GM10847 (cell line): ENCODE data around the gene SMYD5.

ENCODE experiments used
- POLR2A ChIP-seq: IDR thresholded peaks from 2 replicates; pipeline ENCODE4 v1.6.1; 2011; ENCODE audit not compliant: insufficient read length; ENCODE audit errors: extremely low read depth

SMYD5 gene

DNA sequence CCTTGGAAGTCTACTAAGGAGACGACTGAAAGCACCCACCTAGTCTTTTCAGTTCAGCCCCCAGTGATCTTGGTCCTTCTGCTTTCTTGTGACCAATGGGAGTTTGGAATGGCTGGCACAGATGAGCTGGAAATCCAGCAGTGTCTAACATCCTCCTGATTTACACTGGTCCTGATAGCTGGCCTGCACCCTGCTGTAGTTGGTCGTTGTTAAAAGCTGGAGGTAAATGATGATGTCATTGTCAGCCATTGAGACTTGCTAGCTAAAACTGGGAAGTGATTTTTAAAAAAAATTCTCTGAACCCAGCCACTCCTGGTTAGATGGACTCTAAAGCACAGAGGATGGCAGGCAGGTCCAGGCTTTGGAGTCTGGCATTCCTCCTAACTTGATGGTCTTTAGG, 39.4 kb downstream of the SMYD5 start:
- no peak for TF ChIP-seq POLR2A

DNA sequence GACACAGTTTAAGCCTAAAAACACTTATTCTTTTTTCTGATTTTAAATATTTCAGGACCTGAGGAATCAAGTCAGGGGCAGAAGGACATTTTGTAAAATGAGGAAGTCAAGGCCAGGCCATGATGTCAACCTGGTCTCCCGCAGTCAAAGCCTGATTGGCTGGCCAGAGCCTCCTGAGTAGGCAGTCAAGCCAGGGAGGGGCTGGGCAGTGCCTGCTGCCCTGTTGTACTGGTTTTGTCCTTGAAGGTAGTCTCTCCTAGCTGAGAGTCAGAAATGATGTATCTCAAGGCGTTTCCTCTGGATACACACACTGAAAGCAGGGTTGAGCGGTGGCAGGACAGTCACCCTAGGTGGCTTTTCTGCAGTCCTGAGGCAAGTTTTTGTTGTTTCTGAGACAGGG, 39.9 kb downstream of the SMYD5 start:
- no peak for TF ChIP-seq POLR2A

DNA sequence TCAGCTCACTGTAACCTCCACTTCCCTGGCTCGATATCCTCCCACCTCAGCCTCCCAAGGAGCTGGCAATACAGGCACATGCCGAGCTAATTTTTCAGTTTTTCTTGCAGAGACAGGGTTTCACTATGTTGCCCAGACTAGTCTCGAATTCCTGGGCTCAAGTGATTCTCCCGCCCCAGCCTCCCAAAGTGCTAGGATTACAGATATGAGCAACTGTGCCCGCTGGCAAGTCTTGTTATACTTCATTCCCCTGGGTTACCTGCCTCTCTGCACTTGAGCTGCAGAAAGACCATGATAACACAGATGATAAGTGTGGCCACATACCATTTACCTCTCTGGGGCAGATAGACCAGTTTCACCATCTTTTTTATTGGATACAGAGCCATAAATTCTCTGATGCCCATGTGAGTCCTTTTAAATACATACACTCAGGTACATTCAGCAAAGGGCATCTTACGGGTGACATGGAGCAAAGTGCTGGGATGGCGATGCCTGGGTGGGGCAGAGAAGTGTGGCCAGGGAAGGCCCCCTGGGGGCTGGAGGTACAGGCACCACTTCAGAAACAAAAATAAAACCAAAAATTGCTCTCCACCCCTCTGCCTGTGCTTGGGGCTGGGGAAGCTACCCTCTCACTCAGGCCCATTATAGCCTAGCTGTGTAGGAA, 40.4 kb downstream of the SMYD5 start:
- no peak for TF ChIP-seq POLR2A

DNA sequence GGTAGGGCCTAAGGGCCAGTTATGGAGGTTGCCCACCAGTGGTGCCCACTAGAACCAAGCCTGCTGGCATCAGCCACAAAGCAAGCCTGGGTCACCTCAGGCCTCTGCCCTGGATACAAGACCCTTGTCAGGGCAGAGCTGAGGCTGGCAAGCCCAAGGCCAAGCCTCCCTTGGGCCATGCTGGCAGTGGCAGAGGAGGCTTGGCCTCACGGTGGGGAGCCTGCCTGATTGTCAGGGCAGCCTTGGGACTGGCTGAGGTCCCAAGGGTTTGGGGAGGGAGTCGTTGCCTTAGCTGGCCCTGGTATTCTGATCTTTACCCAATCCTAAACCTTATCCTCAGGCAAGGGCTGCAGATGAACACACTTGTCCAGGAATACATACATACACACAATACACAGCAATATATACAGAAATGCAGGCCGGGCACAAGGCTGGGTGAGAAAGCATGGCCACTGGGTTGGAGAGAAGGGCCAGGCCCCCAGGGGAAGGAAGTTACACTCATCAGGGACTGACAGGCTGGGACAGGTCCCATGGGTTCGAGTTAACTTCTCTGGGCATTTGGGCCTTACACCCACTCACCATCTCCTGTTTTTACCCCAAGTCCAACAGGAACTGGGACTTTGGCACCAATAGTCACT, 41.1 kb downstream of the SMYD5 start:
- TF ChIP-seq POLR2A: no peak

DNA sequence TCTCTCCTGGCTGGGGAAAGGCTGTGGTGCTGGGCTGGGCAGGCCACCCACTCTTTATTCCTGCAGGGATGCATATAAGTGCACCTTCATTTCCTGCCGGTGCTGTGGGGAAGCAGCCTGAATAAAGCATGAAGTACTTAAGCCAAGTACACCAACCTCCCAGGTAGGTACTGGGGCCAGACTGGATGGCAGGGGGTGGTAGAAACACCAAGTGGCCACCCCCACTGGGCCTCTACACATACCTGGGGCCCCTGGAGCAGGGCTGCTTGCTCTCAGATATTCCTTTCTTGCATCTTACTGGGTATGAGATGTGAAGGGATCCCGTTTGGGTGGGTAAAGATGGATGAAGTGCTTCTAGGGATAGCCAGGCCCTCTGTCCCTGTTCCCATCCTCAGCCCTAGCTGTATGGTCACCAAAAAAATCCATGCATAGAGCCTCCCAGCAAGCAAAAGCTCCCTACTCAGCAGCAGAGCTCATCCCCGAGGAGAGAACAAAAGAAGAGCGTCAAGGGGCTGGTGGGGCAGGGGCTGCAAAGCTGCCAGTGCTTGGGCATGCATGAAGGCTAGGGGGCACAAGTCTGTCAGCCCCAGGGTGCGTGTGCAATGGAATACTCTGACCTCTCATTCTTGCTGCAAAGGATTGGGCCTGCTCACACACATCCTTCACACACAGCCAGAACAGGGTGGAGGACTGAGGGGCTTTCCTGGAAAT, 42.0 kb downstream of the SMYD5 start:
- no peak for TF ChIP-seq POLR2A

DNA sequence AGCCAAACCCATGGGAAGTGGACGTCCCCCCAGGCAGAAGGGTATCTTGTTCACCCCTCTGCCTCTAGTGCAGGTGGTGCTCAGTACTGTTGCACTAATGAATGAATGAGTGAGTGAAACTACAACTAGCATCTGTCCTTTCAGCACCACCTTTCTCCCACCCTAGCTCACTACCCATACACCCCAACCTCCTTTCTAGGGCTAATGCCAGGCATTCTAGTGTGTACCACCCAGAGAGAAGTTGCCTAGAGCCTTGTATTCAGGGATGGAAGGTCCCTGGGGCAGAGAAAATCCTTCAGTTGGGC, 42.5 kb downstream of the SMYD5 start:
- TF ChIP-seq POLR2A: no peak

DNA sequence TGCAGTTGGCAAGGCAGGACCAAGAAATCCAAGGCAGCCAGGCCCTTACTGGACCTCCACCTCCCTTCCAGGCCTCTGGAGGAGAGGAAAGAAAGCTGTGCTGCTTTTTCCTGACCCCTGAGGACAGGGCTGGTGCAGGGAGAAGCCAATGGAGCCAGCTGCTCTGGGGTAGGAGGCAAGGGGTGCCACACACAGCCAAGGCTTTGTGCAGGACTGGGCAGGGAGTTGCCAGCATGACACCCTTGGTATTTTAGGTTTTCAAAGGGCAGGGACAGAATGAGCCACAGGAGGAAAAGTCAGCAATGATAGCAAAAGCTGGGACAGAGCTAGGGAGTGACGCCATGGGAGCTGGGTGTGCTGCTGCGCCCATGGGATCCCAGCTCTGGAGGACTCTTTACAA, 43.0 kb downstream of the SMYD5 start:
- no peak for TF ChIP-seq POLR2A

DNA sequence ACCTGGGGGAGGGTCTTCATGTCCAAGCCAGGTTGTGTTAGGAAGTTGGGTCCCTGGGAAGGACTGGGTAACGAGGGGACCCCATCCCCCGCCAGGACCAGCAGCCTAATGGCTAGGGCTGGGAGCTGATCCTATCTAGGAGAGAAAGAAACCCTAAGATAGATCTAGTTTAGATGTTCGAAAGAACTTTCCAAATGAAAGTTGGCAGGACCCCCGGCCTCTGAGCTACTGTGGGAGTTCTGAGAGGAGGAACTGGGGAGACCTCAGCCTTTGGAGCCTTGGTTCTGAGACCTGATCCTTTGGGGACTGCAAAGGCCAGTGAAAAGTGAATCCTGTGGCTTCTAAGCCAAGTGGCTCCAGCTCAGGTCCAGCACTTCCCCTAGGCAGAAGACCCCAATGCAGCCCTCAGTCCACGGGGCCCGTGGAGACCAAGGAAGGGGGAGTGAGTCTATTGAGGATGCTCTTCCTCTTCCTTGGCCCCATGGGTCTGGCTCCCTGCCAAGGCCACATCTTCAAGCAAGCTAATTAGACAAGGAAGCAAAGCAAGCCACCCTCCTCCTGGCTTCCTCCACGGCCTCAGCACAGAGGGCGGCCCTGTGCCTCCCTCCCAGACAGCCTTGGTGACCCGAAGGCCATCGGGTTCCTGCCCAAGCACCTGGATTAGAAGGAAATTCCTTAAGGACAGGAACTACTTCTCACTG, 43.5 kb downstream of the SMYD5 start:
- TF ChIP-seq POLR2A: no peak

DNA sequence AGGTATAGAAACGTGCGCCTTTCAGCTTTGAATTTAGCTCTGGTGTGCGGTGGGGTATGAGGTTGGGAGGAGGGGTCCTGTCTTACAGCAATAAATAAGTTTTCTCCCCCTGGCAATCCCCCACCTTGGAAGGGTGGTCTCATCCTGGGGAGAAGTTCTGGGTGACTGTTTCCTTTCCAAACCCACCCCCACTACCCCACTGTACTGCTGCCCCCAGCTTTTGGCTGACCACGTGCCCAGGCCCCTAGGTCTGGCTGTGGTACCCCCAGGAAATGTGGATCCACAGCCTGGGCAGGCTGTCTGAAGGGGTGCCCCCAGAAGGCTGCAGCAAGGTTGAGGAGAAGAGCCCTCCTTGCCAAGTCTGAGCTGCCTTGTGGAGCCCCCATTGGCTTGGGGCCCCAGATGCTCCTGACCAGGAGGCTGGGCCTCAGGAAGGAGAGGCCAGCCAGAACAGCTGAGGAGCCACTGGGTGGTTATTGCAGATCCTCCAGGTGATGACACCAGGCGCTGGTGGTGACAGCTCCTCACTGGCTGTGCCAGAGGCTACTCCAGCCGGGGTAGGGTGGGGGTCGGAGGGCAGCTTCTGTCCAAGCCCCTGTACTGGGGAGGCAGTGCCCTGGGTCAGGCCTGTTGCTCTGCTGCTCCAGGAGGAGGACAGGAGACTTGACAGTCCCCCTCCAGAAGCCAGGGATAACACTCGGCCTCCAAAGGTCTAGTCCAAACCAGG, 44.3 kb downstream of the SMYD5 start:
- TF ChIP-seq POLR2A: no peak

DNA sequence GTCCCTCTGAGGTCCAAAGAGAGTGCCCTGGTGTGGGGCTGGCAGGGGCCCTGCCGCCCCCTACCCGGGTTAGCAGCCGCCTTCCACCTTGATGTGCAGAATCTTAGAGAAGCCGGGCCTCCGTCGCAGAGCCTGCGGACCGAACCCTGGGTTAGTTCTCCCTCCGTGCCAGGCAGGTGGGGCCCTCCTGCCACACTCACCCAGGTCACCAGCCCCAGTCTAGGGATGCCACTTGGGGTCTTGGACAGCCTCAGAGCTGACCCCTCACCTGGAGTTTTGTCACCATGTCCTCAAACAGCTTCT, 44.8 kb downstream of the SMYD5 start:
- TF ChIP-seq POLR2A: no peak

DNA sequence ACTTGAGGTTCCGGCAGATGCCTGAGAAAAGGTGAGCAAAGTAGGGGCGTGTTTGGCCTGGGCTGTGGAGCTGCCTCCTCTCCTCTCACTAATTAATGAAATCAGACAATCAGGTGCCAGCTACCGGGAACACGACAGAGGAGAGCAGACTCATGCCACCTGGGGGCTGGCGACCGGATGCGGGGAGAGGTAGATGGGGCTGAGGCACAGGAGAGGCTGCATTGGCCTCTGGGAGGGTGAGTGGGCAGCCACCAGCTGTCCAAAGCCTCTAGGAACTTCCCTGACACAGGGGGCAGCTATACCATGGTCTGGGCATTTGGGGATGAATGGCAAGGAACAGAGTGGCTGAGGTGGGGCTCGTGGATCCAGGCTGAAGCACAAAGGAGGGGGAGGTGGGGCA, 45.2 kb downstream of the SMYD5 start:
- TF ChIP-seq POLR2A: no peak

DNA sequence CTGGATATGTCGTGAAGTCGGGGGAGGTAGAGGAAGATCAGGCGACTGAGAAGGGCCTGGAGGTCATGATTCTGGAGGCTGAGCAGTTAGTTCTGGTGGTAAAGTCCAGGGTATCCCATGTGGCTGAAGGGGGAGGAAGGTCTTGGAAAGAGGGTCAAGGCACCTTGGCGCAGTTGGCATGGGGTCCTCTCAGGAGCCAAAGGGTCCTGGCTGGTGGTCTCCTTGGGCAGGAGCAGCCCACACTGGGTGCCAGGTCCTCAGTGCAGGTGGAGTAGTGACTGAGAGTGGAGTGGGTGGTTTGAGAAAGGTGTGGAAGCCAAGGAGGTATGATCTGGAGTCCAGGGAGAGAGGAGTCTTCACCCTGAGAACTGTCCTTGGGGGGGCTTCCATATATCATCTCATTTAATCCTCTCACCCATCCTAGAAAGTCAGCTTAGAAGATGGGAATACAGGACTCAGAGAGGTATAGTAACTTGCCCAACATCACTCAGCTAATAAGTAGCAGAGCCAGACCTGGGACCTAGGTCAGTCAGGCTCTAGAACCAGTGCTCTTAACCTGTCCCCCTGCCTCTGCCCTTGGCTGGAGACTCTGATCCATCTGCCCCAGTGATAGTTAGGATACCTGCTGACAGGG, 45.8 kb downstream of the SMYD5 start:
- no peak for TF ChIP-seq POLR2A

DNA sequence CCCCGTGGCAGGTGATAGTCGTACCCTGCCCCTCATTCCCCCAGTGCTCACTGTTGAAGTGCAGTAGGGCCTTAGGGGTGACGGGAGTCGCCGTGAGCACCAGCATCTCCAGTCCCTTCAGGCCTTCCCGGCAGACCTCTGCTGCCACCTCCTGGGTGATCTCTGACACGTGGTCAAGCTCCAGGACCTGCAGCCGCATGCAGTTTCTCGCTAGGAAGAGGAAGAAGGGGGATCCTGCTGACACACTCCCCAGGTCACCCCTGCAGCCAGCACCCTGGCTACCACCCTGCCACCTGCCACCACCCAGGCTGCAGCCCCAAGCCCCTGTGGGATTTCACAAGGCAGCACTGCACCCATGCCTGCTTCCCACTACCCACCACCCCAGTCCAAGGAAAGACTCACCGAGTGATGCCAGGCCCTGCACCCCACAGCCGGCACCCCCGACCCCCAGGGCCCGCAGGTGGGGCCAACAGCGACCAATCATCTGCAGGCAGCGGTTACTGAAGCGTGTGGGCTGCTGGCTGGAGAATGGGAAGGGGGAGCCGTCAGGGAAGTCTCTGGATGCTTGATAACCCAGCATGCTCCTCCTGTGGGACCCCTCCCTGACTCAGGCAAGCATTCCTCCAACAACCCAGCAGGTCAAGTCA, 46.4 kb downstream of the SMYD5 start:
- TF ChIP-seq POLR2A: no peak

DNA sequence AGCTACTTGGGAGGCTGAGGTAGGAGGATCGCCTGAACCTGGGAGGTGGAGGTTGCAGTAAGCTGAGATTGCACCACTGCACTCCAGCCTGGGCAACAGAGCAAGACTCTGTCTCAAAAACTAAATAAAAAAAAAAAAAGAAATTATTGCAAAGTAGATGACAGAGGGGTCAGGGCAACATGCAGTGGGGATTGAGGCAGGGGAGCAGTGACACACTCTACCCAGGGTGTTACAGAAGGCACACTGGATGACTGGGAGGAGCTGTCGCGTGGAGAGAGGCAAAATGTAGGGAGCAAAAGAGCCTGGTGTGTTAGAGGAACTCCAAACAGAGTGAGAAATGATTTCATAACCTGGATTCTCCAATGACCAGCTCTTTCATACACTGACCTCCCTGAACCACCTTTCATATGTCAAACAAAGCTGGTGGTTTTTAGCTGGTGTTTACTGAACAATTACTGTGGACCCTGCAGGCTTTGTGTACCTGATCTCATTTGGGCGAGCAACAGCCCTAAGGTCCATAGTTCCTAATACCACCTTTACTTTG, 48.1 kb downstream of the SMYD5 start:
- TF ChIP-seq POLR2A: no peak
